H1 (cell line): Measurements from ENCODE around the gene ZNF423. TPM values are rescaled to one million over a fixed set of nuclear protein-coding genes. Genes with fewer than 3 reads are reported as not detected.

Experiments used
- CTCF ChIA-PET: fragments of 300-600 bp; sonication (Branson Sonifier 250); formaldehyde crosslinking; loops from one replicate; lab custom pipeline; 2021; ENCODE audit not compliant: partially characterized antibody; lab: Charles Lee
- POLR2A ChIA-PET: fragments of 300-600 bp; sonication (Branson Sonifier 250); formaldehyde crosslinking; loops from one replicate; lab custom pipeline; 2021; ENCODE audit warnings: inconsistent platforms; ENCODE audit not compliant: partially characterized antibody; lab: Charles Lee
- DNase-seq, 2 experiments: peaks; one replicate each; pipeline versions ENCODE4 v3.0.0 to v3.0.0-alpha.2; 2010 to 2022; ENCODE audit warnings: low spot score in 2 of 2, low read depth in 1 of 2, mixed read lengths in 1 of 2
- FAIRE-seq: peaks from 2 replicates; lab custom pipeline; 2011; peaks lifted over from hg19 to GRCh38; lab: Jason Lieb, UNC
- H2AFZ ChIP-seq: 2 replicates; pipeline ENCODE4 v1.8.1; 2012; ENCODE audit warnings: low read length, inconsistent platforms
- H2AK5ac ChIP-seq: 2 replicates; pipeline ENCODE4 v1.6.1; 2013; ENCODE audit warnings: low read depth, low read length
- H2BK120ac ChIP-seq: replicated peaks from 2 replicates; pipeline ENCODE3; 2013; ENCODE audit warnings: low read depth, low read length, inconsistent platforms
- H2BK12ac ChIP-seq: 2 replicates; pipeline ENCODE4 v1.6.1; 2013; ENCODE audit warnings: low read depth, low read length
- H2BK15ac ChIP-seq: 2 replicates; pipeline ENCODE4 v1.6.1; 2013; ENCODE audit warnings: low read length
- H2BK20ac ChIP-seq: 2 replicates; pipeline ENCODE4 v1.6.1; 2013; ENCODE audit warnings: low read length
- H2BK5ac ChIP-seq: 2 replicates; pipeline ENCODE4 v1.6.1; 2013; ENCODE audit warnings: low read depth, low read length
- H3K14ac ChIP-seq: 2 replicates; pipeline ENCODE4 v1.6.1; 2013; ENCODE audit warnings: inconsistent platforms; ENCODE audit not compliant: insufficient read length
- H3K18ac ChIP-seq: 2 replicates; pipeline ENCODE4 v1.6.1; 2013; ENCODE audit warnings: low read length; ENCODE audit errors: extremely low read depth
- H3K23ac ChIP-seq: 2 replicates; pipeline ENCODE4 v1.6.1; 2013; ENCODE audit warnings: inconsistent platforms; ENCODE audit not compliant: insufficient read length
- H3K23me2 ChIP-seq: 2 replicates; pipeline ENCODE4 v1.6.1; 2013; ENCODE audit warnings: low read depth, low read length
- H3K27ac ChIP-seq: 2 replicates; pipeline ENCODE4 v1.6.1; 2011; ENCODE audit warnings: low read depth, low read length, inconsistent platforms
- H3K27me3 ChIP-seq, 4 experiments: replicated peaks in 1 of 4; 1 replicate in 1 of 4; 2 replicates in 3 of 4; pipeline versions ENCODE4 v1.6.1 to v1.8.1; 2011 to 2013; ENCODE audit warnings: low read length in 3 of 4, mild to moderate bottlenecking in 3 of 4, inconsistent platforms in 2 of 4, mixed read lengths in 2 of 4, moderate library complexity in 1 of 4; ENCODE audit not compliant: control insufficient read depth in 3 of 4, insufficient read depth in 3 of 4; ENCODE audit errors: extremely low read depth in 1 of 4
- H3K36me3 ChIP-seq, 4 experiments: 2 replicates each; pipeline versions ENCODE4 v1.6.1 to v1.8.1; 2011 to 2013; ENCODE audit warnings: mild to moderate bottlenecking in 4 of 4, low read length in 3 of 4, moderate library complexity in 2 of 4, control low read depth in 1 of 4, inconsistent platforms in 1 of 4; ENCODE audit not compliant: insufficient read depth in 4 of 4, control insufficient read depth in 2 of 4
- H3K4ac ChIP-seq: replicated peaks from 2 replicates; pipeline ENCODE3; 2013; ENCODE audit warnings: low read length, low read depth, mixed read lengths, inconsistent platforms; ENCODE audit not compliant: insufficient read length
- H3K4me1 ChIP-seq, 4 experiments: replicated peaks in 1 of 4; 1 replicate in 1 of 4; 2 replicates in 3 of 4; pipeline versions ENCODE4 v1.6.1 to v1.8.1; 2011 to 2013; ENCODE audit warnings: low read length in 3 of 4, inconsistent platforms in 2 of 4, mixed read lengths in 1 of 4; ENCODE audit not compliant: insufficient read depth in 4 of 4, control insufficient read depth in 3 of 4
- H3K4me2 ChIP-seq, 2 experiments: 2 replicates each; pipeline versions ENCODE4 v1.6.1 to v1.8.1; 2011 to 2013; ENCODE audit warnings: low read depth in 2 of 2, low read length in 2 of 2, control low read depth in 1 of 2, inconsistent platforms in 1 of 2, mild to moderate bottlenecking in 1 of 2; ENCODE audit not compliant: insufficient read depth in 1 of 2
- H3K4me3 ChIP-seq, 4 experiments: fragments of 200-600, 300-600 bp in 1 of 4; sonication (generic), shearing (Covaris generic), sonication (Bioruptor Twin) in 1 of 4; 2 replicates each; pipeline versions ENCODE4 v1.5.1 to v1.8.1; 2011 to 2016; ENCODE audit warnings: low read length in 4 of 4, low read depth in 3 of 4, control low read depth in 2 of 4, inconsistent platforms in 2 of 4, mild to moderate bottlenecking in 2 of 4, mixed read lengths in 1 of 4, moderate library complexity in 1 of 4; ENCODE audit not compliant: insufficient read depth in 2 of 4; ENCODE audit errors: extremely low read depth in 1 of 4
- H3K56ac ChIP-seq: replicated peaks from 2 replicates; pipeline ENCODE3; 2013; ENCODE audit warnings: low read depth, mild to moderate bottlenecking, mixed read lengths, low read length, inconsistent platforms; ENCODE audit not compliant: insufficient read length
- H3K79me1 ChIP-seq: 2 replicates; pipeline ENCODE4 v1.6.1; 2013; ENCODE audit warnings: low read depth, low read length, control low read depth
- H3K79me2 ChIP-seq, 2 experiments: 2 replicates each; pipeline versions ENCODE4 v1.6.1 to v1.8.1; 2012 to 2013; ENCODE audit warnings: low read length in 2 of 2, mild to moderate bottlenecking in 2 of 2, inconsistent platforms in 1 of 2; ENCODE audit not compliant: insufficient read depth in 2 of 2, control insufficient read depth in 1 of 2
- H3K9ac ChIP-seq, 4 experiments: replicated peaks in 1 of 4; 1 replicate in 1 of 4; 2 replicates in 3 of 4; pipeline versions ENCODE4 v1.6.1 to v1.8.1; 2011 to 2013; ENCODE audit warnings: low read depth in 3 of 4, low read length in 3 of 4, control low read depth in 2 of 4, mild to moderate bottlenecking in 2 of 4, moderate library complexity in 2 of 4, inconsistent platforms in 1 of 4; ENCODE audit errors: extremely low read depth in 1 of 4
- H3K9me3 ChIP-seq, 2 experiments: 2 replicates each; pipeline versions ENCODE4 v1.6.1 to v1.8.1; 2012 to 2013; ENCODE audit warnings: mild to moderate bottlenecking in 2 of 2, moderate library complexity in 2 of 2, control low read depth in 1 of 2, inconsistent platforms in 1 of 2, low read depth in 1 of 2, low read length in 1 of 2, mixed read lengths in 1 of 2; ENCODE audit not compliant: insufficient read depth in 2 of 2
- H4K20me1 ChIP-seq, 2 experiments: replicated peaks in 1 of 2; 2 replicates each; pipeline versions ENCODE3 to v1.8.1; 2011 to 2013; ENCODE audit warnings: inconsistent platforms in 2 of 2, low read length in 2 of 2, mild to moderate bottlenecking in 1 of 2; ENCODE audit not compliant: insufficient read depth in 2 of 2, control insufficient read depth in 1 of 2
- H4K5ac ChIP-seq: 2 replicates; pipeline ENCODE4 v1.6.1; 2013; ENCODE audit warnings: low read length, low read depth, mixed read lengths, inconsistent platforms; ENCODE audit not compliant: insufficient read length
- H4K8ac ChIP-seq: 2 replicates; pipeline ENCODE4 v1.8.0; 2013; ENCODE audit warnings: mild to moderate bottlenecking, moderate library complexity, low read length, inconsistent platforms; ENCODE audit not compliant: insufficient read depth; ENCODE audit errors: extremely low read depth
- H4K91ac ChIP-seq: replicated peaks from 2 replicates; pipeline ENCODE3; 2013; ENCODE audit warnings: low read length, mixed read lengths, inconsistent platforms; ENCODE audit not compliant: insufficient read length
- ASH2L ChIP-seq: fragments of 200-600, 300-600 bp; sonication (generic); IDR thresholded peaks from one replicate; pipeline ENCODE4 v1.7.1; 2017; ENCODE audit warnings: low read length
- BRCA1 ChIP-seq: IDR thresholded peaks from 2 replicates; pipeline ENCODE4 v1.6.1; 2012; ENCODE audit warnings: low read depth, low read length, improper control_type of control experiment
- CEBPB ChIP-seq: IDR thresholded peaks from 2 replicates; pipeline ENCODE4 v1.6.1; 2012; ENCODE audit warnings: low read depth, low read length
- CHD2 ChIP-seq: IDR thresholded peaks from 2 replicates; pipeline ENCODE4 v1.6.1; 2012; ENCODE audit warnings: low read length, improper control_type of control experiment
- EP300 ChIP-seq, 2 experiments: IDR thresholded peaks; 1 replicate in 1 of 2; 2 replicates in 1 of 2; pipeline ENCODE4 v1.6.1; 2011 to 2012; ENCODE audit warnings: low read depth in 2 of 2, low read length in 2 of 2, mild to moderate bottlenecking in 2 of 2, borderline replicate concordance in 1 of 2, inconsistent platforms in 1 of 2, moderate library complexity in 1 of 2
- EZH2 ChIP-seq: fragments of 200-600 bp; sonication (generic); IDR thresholded peaks from 2 replicates; pipeline ENCODE4 v1.7.1; 2012; ENCODE audit warnings: low read depth, mild to moderate bottlenecking, moderate library complexity, low read length, inconsistent platforms; ENCODE audit not compliant: severe bottlenecking
- KDM1A ChIP-seq: fragments of 200-600, 300-600 bp; sonication (generic); IDR thresholded peaks from 2 replicates; pipeline ENCODE4 v1.7.1; 2016; ENCODE audit warnings: mild to moderate bottlenecking, low read length, borderline replicate concordance
- SIRT6 ChIP-seq: IDR thresholded peaks from one replicate; pipeline ENCODE4 v1.7.1; 2012; ENCODE audit warnings: low read length, inconsistent platforms
- SRF ChIP-seq: IDR thresholded peaks from 2 replicates; pipeline ENCODE4 v1.6.1; 2011; ENCODE audit warnings: mild to moderate bottlenecking, low read depth, low read length, moderate library complexity
- TCF12 ChIP-seq: IDR thresholded peaks from 2 replicates; pipeline ENCODE4 v1.6.1; 2011; ENCODE audit warnings: low read depth, mild to moderate bottlenecking, low read length
- ZNF274 ChIP-seq: IDR thresholded peaks from 2 replicates; pipeline ENCODE4 v1.7.0; 2012; ENCODE audit warnings: low read length, borderline replicate concordance; ENCODE audit errors: extremely low read depth
- WGBS, 2 experiments: shearing (Covaris generic) in 1 of 2; methylation state at CpG; one replicate each; pipeline versions ENCODE4 v1.1.6 to v1.1.7; 2013 to 2015; ENCODE audit warnings: low lambda C conversion rate in 2 of 2, mixed read lengths in 2 of 2, inconsistent platforms in 1 of 2, low coverage in 1 of 2, missing lambda C conversion rate in 1 of 2; ENCODE audit not compliant: insufficient replicate concordance in 2 of 2, insufficient coverage in 1 of 2, insufficient read length in 1 of 2; ENCODE audit errors: extremely low coverage in 1 of 2, missing lambda C conversion rate in 1 of 2; 5-methylcytosine and 5-hydroxymethylcytosine counted together
- polyA plus RNA-seq, 7 experiments: library from polyadenylated mRNA; depleted of rRNA in 3 of 7; stranded (reverse) in 5 of 7; unstranded in 2 of 7; fragments of >200 nt in 5 of 7; fragments of 200-250 nt in 2 of 7; gene quantifications; 1 replicate in 5 of 7; 2 replicates in 1 of 7; 4 replicates in 1 of 7; pipeline versions ENCODE4 v1.2.1 to v1.2.3, GENCODE V29; 2011 to 2013; ENCODE audit warnings: missing spikeins in 2 of 7, mixed read lengths in 2 of 7
- total RNA-seq: library from RNA; stranded (reverse); fragmentation: NEBNext Ultra II Directional; extraction: Animal tissue kit (Norgen Biotek cat#: 25700); gene quantifications from 2 replicates; pipeline ENCODE4 v1.2.1, GENCODE V29; 2021
- TF ChIP-seq, protein P1 (sequence below), 3 experiments: IDR thresholded peaks; 1 replicate in 2 of 3; 2 replicates in 1 of 3; pipeline versions ENCODE4 v1.5.1 to v1.6.1; 2011; ENCODE audit warnings: low read length in 3 of 3, mild to moderate bottlenecking in 3 of 3, inconsistent platforms in 2 of 3, low read depth in 1 of 3, moderate library complexity in 1 of 3; ENCODE audit not compliant: insufficient read depth in 1 of 3; ENCODE audit errors: control extremely low read depth in 1 of 3

ZNF423 gene
- total and polyA plus RNA-seq, 2 of the 8 experiments (the other 6 are each of a cell fraction or from before 2014, with no cell fraction given) = 38.2 to 52.3 TPM

DNA sequence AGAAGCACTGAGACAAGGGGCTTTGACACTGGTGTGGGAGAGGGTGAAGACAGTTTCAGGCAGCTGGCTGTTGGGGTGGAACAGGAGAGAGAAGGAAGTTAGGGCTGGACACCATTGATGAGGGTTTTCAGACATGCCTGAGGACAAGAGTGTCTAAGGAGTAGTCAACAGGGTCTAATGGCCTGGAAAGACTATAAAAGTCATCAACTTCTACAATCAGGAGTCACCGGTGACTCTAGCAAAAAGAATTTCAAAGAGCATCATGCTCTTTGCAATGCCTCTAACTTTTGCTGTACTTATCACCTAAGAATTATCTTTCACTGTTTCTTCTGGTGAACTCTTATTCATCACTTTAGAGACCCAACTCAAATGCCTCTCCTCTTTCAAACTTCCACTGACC is 268.4 kb downstream of the ZNF423 start:
- no peaks in the 10 kb centered on the region; the same call in 1 of the 2 replicates for H3K79me1 ChIP-seq
- H3K4me3 ChIP-seq = no peak overlapping the region
- H3K23me2 ChIP-seq = peaks cover 2% of the 10 kb centered on the region; the same call in 1 of the 2 replicates
- no peak overlapping the region for H3K23ac ChIP-seq
- H3K27ac ChIP-seq = 0 out of 2 replicates have a peak overlapping the region, but pooled peaks have one; percentile 11
- FAIRE-seq = no peak
- no peaks in the 10 kb centered on the region for H3K36me3 ChIP-seq
- H2AFZ ChIP-seq = no peak overlapping the region
- H3K14ac ChIP-seq = no peak overlapping the region
- H4K8ac ChIP-seq = no peak overlapping the region
- H4K20me1 ChIP-seq = no peaks in the 10 kb centered on the region
- H3K4me1 ChIP-seq = peaks cover 4 to 33% (median 18%) of the 10 kb centered on the region in 4 experiments
- H2AK5ac ChIP-seq = no peak overlapping the region
- ChIA-PET CTCF (interaction anchor here (0.7 to 5.5 kb wide), 6 partner anchors 12 to 131 kb away, joined by 3 to 46 read pairs (median 4); no protein-coding TSS in a partner anchor), POLR2A (no interaction called here)
- H3K9me3 ChIP-seq = no peaks in the 10 kb centered on the region
- no peak overlapping the region for H4K91ac ChIP-seq
- H3K56ac ChIP-seq = no peak overlapping the region
- peaks cover 0 to 12% of the 10 kb centered on the region in 2 experiments; a peak in 1 of 4 replicates for H3K79me2 ChIP-seq
- no peak overlapping the region for H4K5ac ChIP-seq
- no peak overlapping the region for H3K9ac ChIP-seq
- H2BK12ac ChIP-seq = peak overlapping the region; percentile 75; the same call in 1 of the 2 replicates
- DNase-seq = no peak
- WGBS, 2 experiments = 92% methylated on average over 1 of the region's 1 CpG; no CpG with 5 or more reads in 1 of the 2 experiments
- no peak overlapping the region for H3K4ac ChIP-seq
- no peak overlapping the region for H3K4me2 ChIP-seq
- TF ChIP-seq, protein P1, sequence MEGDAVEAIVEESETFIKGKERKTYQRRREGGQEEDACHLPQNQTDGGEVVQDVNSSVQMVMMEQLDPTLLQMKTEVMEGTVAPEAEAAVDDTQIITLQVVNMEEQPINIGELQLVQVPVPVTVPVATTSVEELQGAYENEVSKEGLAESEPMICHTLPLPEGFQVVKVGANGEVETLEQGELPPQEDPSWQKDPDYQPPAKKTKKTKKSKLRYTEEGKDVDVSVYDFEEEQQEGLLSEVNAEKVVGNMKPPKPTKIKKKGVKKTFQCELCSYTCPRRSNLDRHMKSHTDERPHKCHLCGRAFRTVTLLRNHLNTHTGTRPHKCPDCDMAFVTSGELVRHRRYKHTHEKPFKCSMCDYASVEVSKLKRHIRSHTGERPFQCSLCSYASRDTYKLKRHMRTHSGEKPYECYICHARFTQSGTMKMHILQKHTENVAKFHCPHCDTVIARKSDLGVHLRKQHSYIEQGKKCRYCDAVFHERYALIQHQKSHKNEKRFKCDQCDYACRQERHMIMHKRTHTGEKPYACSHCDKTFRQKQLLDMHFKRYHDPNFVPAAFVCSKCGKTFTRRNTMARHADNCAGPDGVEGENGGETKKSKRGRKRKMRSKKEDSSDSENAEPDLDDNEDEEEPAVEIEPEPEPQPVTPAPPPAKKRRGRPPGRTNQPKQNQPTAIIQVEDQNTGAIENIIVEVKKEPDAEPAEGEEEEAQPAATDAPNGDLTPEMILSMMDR (IDR thresholded peaks at IDR 0.05; ENCODE audit: control extremely low read depth in 1 of 3, insufficient read depth in 1 of 3, low read depth in 1 of 3, low read length in 3 of 3) = no peak
- no peak for TF ChIP-seq BRCA1
- TF ChIP-seq ZNF274 = no peak
- TF ChIP-seq EP300 (IDR thresholded peaks at IDR 0.05; ENCODE audit: borderline replicate concordance in 1 of 2, low read depth in 2 of 2, low read length in 2 of 2) = no peak
- no peak for TF ChIP-seq CHD2
- no peak for TF ChIP-seq CEBPB
- no peak for TF ChIP-seq SIRT6
- TF ChIP-seq TCF12 = no peak
- TF ChIP-seq EZH2 = no peak
- TF ChIP-seq KDM1A = no peak
- no peak for TF ChIP-seq ASH2L
- TF ChIP-seq SRF = no peak
- H3K18ac ChIP-seq = peak overlapping the region; percentile 51
- no peaks in the 10 kb centered on the region for H3K27me3 ChIP-seq
- H2BK20ac ChIP-seq = no peak overlapping the region
- no peak overlapping the region for H2BK15ac ChIP-seq
- H2BK120ac ChIP-seq = no peak overlapping the region
- H2BK5ac ChIP-seq = no peak overlapping the region; the same call in 1 of the 2 replicates
